IPS DF 6.9 (cell line): Measurements from ENCODE around the gene GNL1.
"Not testable (repeated sequence)": the region's sequence is repeated elsewhere in the genome, so short reads cannot be mapped to it uniquely, and the experiment has no call there.

Experiments used
- DNase-seq: peaks from one replicate; pipeline ENCODE4 v3.0.0-alpha.2; 2013; ENCODE audit warnings: low read depth, low spot score
- H3K27ac ChIP-seq: one replicate; pipeline ENCODE4 v1.5.1; 2013; ENCODE audit warnings: low read length, control low read depth
- H3K27me3 ChIP-seq: 2 replicates; pipeline ENCODE4 v1.6.1; 2013; ENCODE audit warnings: mild to moderate bottlenecking, low read length; ENCODE audit not compliant: control insufficient read depth, insufficient read depth
- H3K36me3 ChIP-seq: 2 replicates; pipeline ENCODE4 v1.6.1; 2013; ENCODE audit warnings: low read length; ENCODE audit not compliant: control insufficient read depth, insufficient read depth
- H3K4me1 ChIP-seq: 2 replicates; pipeline ENCODE4 v1.6.1; 2013; ENCODE audit warnings: low read length; ENCODE audit not compliant: control insufficient read depth, insufficient read depth
- H3K4me3 ChIP-seq: 2 replicates; pipeline ENCODE4 v1.5.1; 2013; ENCODE audit warnings: mild to moderate bottlenecking, low read length
- H3K9me3 ChIP-seq: 2 replicates; pipeline ENCODE4 v1.6.1; 2013; ENCODE audit warnings: low read length, inconsistent platforms; ENCODE audit not compliant: control insufficient read depth, insufficient read depth
- WGBS: extraction: QIAGEN DNeasy Blood & Tissue Kit; methylation state at CpG from one replicate; pipeline ENCODE4 v1.1.7; 2013; ENCODE audit warnings: mixed read lengths, missing lambda C conversion rate; ENCODE audit not compliant: insufficient read length, insufficient coverage; 5-methylcytosine and 5-hydroxymethylcytosine counted together

GNL1 gene

GRCh38 chr6:30530014-30530413, 26.3 kb downstream of the GNL1 start:
- WGBS: no CpG with 5 or more reads among the region's 2 CpGs
- H3K36me3 ChIP-seq: no peaks in the 10 kb centered on the region

GRCh38 chr6:30529349-30529875, 26.9 kb downstream of the GNL1 start:
- not testable (repeated sequence) for H3K4me3 ChIP-seq, H3K36me3 ChIP-seq, H3K27ac ChIP-seq, H3K9me3 ChIP-seq, H3K4me1 ChIP-seq, H3K27me3 ChIP-seq, DNase-seq
- WGBS: no CpG with 5 or more reads among the region's 17 CpGs

More at GRCh38 chr6:30530014-30530413, 26.3 kb downstream of the GNL1 start:
- DNase-seq: no peak
- Histone ChIP-seq H3K4me3 (no peak overlapping the region), H3K27me3 (no peaks in the 10 kb centered on the region), H3K27ac (no peak overlapping the region), H3K4me1 (no peaks in the 10 kb centered on the region), H3K9me3 (no peaks in the 10 kb centered on the region)

DNA sequence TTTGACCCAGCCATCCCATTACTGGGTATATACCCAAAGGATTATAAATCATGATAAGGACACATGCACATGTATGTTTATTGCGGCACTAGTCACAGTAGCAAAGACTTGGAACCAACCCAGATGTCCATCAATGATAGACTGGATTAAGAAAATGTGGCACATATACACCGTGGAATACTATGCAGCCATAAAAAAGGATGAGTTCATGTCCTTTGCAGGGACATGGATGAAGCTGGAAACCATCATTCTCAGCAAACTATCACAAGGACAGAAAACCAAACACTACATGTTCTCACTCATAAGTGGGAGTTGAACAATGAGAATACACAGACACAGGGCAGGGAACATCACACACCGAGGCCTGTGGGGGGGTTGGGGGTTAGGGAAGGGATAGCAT, 29.8 kb downstream of the GNL1 start:
- DNase-seq, H3K27me3 ChIP-seq, H3K4me1 ChIP-seq, H3K27ac ChIP-seq, H3K36me3 ChIP-seq, H3K9me3 ChIP-seq, H3K4me3 ChIP-seq: not testable (repeated sequence)
- WGBS: no CpG with 5 or more reads among the region's 3 CpGs

- not testable (repeated sequence) for H3K9me3 ChIP-seq, H3K4me1 ChIP-seq, H3K27ac ChIP-seq, H3K4me3 ChIP-seq, H3K27me3 ChIP-seq, DNase-seq, H3K36me3 ChIP-seq
- no CpG with 5 or more reads among the region's 5 CpGs for WGBS
These were observed 34.3 kb downstream of the GNL1 start for GRCh38 chr6:30521952-30522351.

DNA sequence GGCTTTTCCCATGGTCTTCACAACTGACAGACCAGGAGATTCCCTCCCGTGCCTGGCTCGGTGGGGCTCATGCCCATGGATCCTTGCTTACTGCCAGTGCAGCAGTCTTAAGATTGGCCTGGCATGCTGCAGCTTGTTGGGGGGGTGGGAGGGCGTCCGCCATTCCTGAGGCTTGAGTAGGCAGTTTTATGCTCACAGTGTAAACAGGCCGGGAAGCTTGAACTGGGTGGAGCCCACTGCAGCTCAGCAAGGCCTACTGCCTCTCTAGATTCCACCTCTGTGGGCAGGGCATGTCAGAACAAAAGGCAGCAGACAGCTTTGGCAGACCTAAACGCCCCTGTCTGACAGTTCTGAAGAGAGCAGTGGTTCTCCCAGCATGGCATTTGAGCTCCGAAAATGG, 35.2 kb downstream of the GNL1 start:
- no CpG with 5 or more reads among the region's 7 CpGs for WGBS

GRCh38 chr6:30520522-30520921, 35.8 kb downstream of the GNL1 start:
- no peaks in the 10 kb centered on the region for H3K36me3 ChIP-seq
- no peak overlapping the region for H3K4me3 ChIP-seq
- no peak for DNase-seq
- H3K27ac ChIP-seq: no peak overlapping the region
- no peaks in the 10 kb centered on the region for H3K27me3 ChIP-seq
- no CpG with 5 or more reads among the region's 6 CpGs for WGBS
- H3K9me3 ChIP-seq: no peaks in the 10 kb centered on the region
- no peaks in the 10 kb centered on the region for H3K4me1 ChIP-seq

More for the DNA sequence above, 35.2 kb downstream of the GNL1 start:
- not testable (repeated sequence) for DNase-seq, H3K4me3 ChIP-seq, H3K4me1 ChIP-seq, H3K36me3 ChIP-seq, H3K27ac ChIP-seq, H3K27me3 ChIP-seq, H3K9me3 ChIP-seq

GRCh38 chr6:30518505-30519145, 37.7 kb downstream of the GNL1 start:
- WGBS: no CpG with 5 or more reads among the region's 19 CpGs
- not testable (repeated sequence) for DNase-seq, H3K9me3 ChIP-seq, H3K4me3 ChIP-seq, H3K27ac ChIP-seq, H3K36me3 ChIP-seq, H3K4me1 ChIP-seq, H3K27me3 ChIP-seq

GRCh38 chr6:30517767-30518504, 38.4 kb downstream of the GNL1 start:
- H3K27ac ChIP-seq, H3K4me3 ChIP-seq, H3K9me3 ChIP-seq, H3K27me3 ChIP-seq, DNase-seq, H3K36me3 ChIP-seq, H3K4me1 ChIP-seq: not testable (repeated sequence)
- no CpG with 5 or more reads among the region's 21 CpGs for WGBS

- H3K27me3 ChIP-seq, H3K9me3 ChIP-seq, DNase-seq, H3K27ac ChIP-seq, H3K4me3 ChIP-seq, H3K36me3 ChIP-seq, H3K4me1 ChIP-seq: not testable (repeated sequence)
- WGBS: no CpG with 5 or more reads among the region's 9 CpGs
These were observed 39.6 kb downstream of the GNL1 start for GRCh38 chr6:30516754-30517076.

DNA sequence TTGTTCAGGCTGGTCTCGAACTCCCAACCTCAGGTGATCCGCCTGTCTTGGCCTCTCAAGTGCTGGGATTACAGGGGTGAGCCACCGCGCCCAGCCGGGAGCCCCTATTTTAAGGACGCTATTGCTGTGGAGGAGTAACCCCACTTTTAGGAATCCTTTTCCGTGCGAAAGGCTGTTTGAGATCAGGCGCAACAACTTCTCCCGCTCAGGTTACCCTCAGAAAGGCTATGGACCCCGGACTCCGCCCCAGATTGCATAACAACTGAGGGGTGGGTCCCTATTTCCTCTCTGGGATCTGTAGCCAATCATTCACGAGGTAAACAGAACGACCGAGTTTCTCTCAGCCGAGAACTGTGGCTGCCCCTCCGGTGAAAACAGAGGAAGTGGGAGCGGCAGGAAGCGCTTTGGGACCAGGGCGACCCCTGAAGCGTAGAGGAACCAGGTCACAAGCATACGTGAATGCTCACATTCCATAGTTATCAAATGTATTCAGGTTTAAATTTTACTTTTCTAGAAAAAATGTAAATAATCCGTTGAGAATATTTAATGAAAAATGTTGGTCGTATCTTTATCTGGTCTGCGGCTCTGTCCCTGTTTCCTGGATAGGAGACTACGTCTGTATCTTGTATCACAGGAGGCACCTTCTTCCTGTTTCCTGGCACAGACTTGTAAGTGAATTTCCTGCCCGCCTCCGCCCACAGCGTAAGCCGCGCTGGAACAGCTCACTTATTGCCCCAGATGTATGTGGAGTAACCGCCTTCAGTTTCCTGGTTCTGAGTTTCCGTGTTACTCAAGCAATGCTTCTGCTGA, 40.1 kb downstream of the GNL1 start:
- WGBS: no CpG with 5 or more reads among the region's 33 CpGs
- H3K36me3 ChIP-seq: no peaks in the 10 kb centered on the region
- peak; percentile 85 for DNase-seq
- H3K27me3 ChIP-seq: no peaks in the 10 kb centered on the region
- peak overlapping the region; percentile 17; the same call in 1 of the 2 replicates for H3K4me3 ChIP-seq
- H3K9me3 ChIP-seq: no peaks in the 10 kb centered on the region
- H3K27ac ChIP-seq: no peak overlapping the region
- H3K4me1 ChIP-seq: no peaks in the 10 kb centered on the region
